Naive B cell (primary cell): ENCODE results near the gene LAMA5. TPM values are rescaled to one million over a fixed set of nuclear protein-coding genes. Genes with fewer than 3 reads are reported as not detected.
A peak's percentile ranks its signal among the peaks of the same experiment; 100 is the strongest.

Experiments
- ATAC-seq, 2 donors: fragments of 150-1000 bp; cut with Tn5 transposase; 2 replicates each; pipeline ENCODE4 v1.10.0; 2021; ENCODE audit warnings: low read depth in 2 of 2, mild to moderate bottlenecking in 2 of 2, moderate library complexity in 2 of 2
- DNase-seq: peaks from one replicate; pipeline ENCODE4 v3.0.0; 2022
- H3K27ac Mint-ChIP-seq, 6 donors: one replicate each; pipeline ENCODE4 v1.8.0; 2020 to 2022; ENCODE audit warnings: mild to moderate bottlenecking in 6 of 6, mixed read lengths in 6 of 6, moderate library complexity in 5 of 6, inconsistent platforms in 2 of 6
- H3K27me3 Mint-ChIP-seq, 3 donors: one replicate each; pipeline ENCODE4 v1.8.0; 2021 to 2022; ENCODE audit warnings: mixed read lengths in 3 of 3, mild to moderate bottlenecking in 1 of 3
- H3K36me3 Mint-ChIP-seq, 2 donors: one replicate each; pipeline ENCODE4 v1.8.0; 2020 to 2022; ENCODE audit warnings: mixed read lengths in 2 of 2, inconsistent platforms in 1 of 2, mild to moderate bottlenecking in 1 of 2
- H3K4me1 Mint-ChIP-seq, 3 donors: one replicate each; pipeline ENCODE4 v1.8.0; 2020 to 2022; ENCODE audit warnings: mixed read lengths in 3 of 3, inconsistent platforms in 1 of 3, mild to moderate bottlenecking in 1 of 3, moderate library complexity in 1 of 3
- H3K4me3 Mint-ChIP-seq, 8 donors: one replicate each; pipeline ENCODE4 v1.8.0; 2020 to 2022; ENCODE audit warnings: mild to moderate bottlenecking in 8 of 8, mixed read lengths in 8 of 8, moderate library complexity in 8 of 8, inconsistent platforms in 2 of 8
- H3K9me3 Mint-ChIP-seq, 7 donors: one replicate each; pipeline ENCODE4 v1.8.0; 2020 to 2022; ENCODE audit warnings: mixed read lengths in 7 of 7, mild to moderate bottlenecking in 5 of 7, inconsistent platforms in 2 of 7, moderate library complexity in 1 of 7
- polyA plus RNA-seq, 6 donors: library from polyadenylated mRNA; unstranded; fragments of 300-500 nt; fragmentation: Illumina TruSeq; gene quantifications; one replicate each; pipeline ENCODE4 v1.2.3, GENCODE V29; 2021; ENCODE audit warnings: low read depth in 6 of 6

Gene LAMA5
- polyA plus RNA-seq, 6 donors from 2014 or later, result 0.50 to 11.9 (median 6.1) TPM

DNA sequence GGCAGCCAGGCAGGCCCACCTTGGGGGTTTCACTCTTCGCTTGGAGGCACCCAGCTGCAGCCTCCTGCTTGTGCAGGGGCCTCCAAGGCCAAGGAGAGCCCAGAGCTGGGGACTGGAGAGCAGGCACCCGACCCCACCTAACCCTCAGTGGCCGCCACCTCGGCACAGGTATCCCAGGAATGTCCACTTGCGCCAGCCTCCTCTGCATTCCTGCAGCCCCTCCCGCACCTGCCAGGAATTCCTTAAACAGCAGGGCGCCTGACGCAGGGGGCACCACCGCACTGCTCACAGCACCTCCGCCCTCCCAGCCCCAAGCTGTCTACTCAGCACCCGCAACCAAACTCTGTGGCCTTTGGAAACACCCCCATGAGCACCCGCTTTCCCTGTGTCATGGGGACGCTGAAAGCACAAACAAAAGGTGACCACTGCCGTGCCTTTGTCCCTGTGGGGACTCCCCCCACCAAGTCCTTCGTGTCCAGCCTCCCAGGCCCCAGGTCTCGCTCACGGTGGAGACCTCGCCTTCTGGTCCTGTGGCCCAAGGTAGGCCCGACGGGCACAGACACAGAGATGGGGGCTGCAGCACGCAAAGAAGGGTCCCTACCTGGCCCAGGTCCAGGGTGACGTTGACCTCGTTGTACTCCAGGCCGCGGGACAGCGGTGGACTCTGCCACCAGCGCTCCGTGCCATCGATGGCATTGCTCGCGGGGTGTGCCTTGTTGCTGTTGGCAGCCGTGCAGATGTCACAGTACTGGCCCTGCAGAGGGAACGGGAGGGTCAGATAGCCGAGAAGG is 5.1 kb downstream of the LAMA5 start:
- no peak overlapping the region for H3K4me3 Mint-ChIP-seq
- no peaks in the 10 kb centered on the region for H3K9me3 Mint-ChIP-seq
- DNase-seq (no peak), ATAC-seq (no peak)
- H3K36me3 Mint-ChIP-seq, result no peaks in the 10 kb centered on the region
- H3K27ac Mint-ChIP-seq, result no peak overlapping the region
- H3K4me1 Mint-ChIP-seq, result peaks cover 11 to 38% (median 21%) of the 10 kb centered on the region in 3 donors
- no peaks in the 10 kb centered on the region for H3K27me3 Mint-ChIP-seq

GRCh38 chr20:62360854-62361798 is 6.0 kb downstream of the LAMA5 start:
- ATAC-seq, result no peak
- H3K27me3 Mint-ChIP-seq, result no peaks in the 10 kb centered on the region

GRCh38 chr20:62359491-62360121 is 7.5 kb downstream of the LAMA5 start:
- H3K36me3 Mint-ChIP-seq, result no peaks in the 10 kb centered on the region
- H3K4me3 Mint-ChIP-seq, result no peak overlapping the region
- H3K4me1 Mint-ChIP-seq, result peaks cover 4 to 29% (median 13%) of the 10 kb centered on the region in 3 donors
- no peak for DNase-seq
- no peak for ATAC-seq
- no peaks in the 10 kb centered on the region for H3K9me3 Mint-ChIP-seq
- H3K27me3 Mint-ChIP-seq, result no peaks in the 10 kb centered on the region
- H3K27ac Mint-ChIP-seq, result no peak overlapping the region

More at GRCh38 chr20:62360854-62361798, 6.0 kb downstream of the LAMA5 start:
- Mint-ChIP-seq H3K27ac (no peak overlapping the region), H3K4me3 (no peak overlapping the region), H3K36me3 (no peaks in the 10 kb centered on the region), H3K4me1 (peaks cover 10 to 42% (median 21%) of the 10 kb centered on the region in 3 donors), H3K9me3 (no peaks in the 10 kb centered on the region)
- DNase-seq, result no peak

GRCh38 chr20:62359043-62359490 is 8.0 kb downstream of the LAMA5 start:
- Mint-ChIP-seq H3K4me1 (peaks cover 4 to 28% (median 13%) of the 10 kb centered on the region in 3 donors), H3K9me3 (no peaks in the 10 kb centered on the region), H3K36me3 (no peaks in the 10 kb centered on the region), H3K27ac (no peak overlapping the region), H3K4me3 (no peak overlapping the region), H3K27me3 (no peaks in the 10 kb centered on the region)
- no peak for DNase-seq
- ATAC-seq, result no peak

DNA sequence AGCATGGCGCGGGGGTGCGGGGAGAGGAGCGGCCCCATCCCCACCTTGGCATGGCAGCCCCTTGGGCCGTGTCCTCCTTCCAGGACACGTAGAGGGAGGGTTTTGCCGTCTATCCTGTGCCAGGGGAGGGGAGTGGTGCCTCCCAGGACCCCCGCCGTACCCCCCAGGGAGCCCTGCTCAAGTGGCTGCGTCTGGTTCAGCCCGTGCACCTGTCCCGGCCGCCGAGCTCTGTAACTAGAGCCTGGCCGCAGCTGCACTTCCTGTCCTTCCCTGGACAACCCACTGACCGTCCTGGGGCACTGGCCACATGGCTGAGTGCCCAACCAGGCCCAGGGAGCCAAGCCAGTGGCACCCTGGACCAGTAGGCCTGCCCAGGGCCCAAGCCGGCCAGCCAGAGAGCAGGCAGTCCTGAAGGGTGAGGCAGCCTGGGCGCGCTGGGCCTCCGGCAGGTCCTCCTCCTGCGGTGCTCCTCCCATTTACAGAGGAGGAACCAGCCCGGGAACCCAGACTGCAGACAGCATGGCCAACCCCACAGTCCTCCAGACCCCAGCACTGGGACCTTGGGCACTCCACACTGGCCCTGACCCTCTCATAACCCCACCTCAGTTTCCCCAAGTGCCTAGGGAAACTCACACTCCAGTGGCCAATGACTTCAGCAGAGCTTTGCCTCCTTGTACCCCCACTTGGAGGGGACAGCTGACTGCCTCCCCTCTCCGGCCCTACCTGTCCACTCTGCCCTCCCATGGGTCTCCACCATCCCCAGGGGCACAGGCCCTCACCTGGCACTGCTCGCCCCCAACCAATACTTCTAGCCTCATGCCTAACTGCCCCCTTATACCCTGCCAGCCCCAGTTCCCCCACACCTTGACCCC is 8.7 kb downstream of the LAMA5 start:
- Mint-ChIP-seq H3K27ac (no peak overlapping the region), H3K36me3 (no peaks in the 10 kb centered on the region), H3K9me3 (no peaks in the 10 kb centered on the region), H3K4me1 (peaks cover 4 to 27% (median 11%) of the 10 kb centered on the region in 3 donors), H3K4me3 (no peak overlapping the region), H3K27me3 (no peaks in the 10 kb centered on the region)
- ATAC-seq (no peak), DNase-seq (no peak)

- ATAC-seq (no peak), DNase-seq (no peak)
- H3K4me1 Mint-ChIP-seq, result peaks cover 4 to 20% (median 9%) of the 10 kb centered on the region in 3 donors
- no peak overlapping the region for H3K4me3 Mint-ChIP-seq
- no peaks in the 10 kb centered on the region for H3K9me3 Mint-ChIP-seq
- H3K27me3 Mint-ChIP-seq, result no peaks in the 10 kb centered on the region
- no peaks in the 10 kb centered on the region for H3K36me3 Mint-ChIP-seq
- H3K27ac Mint-ChIP-seq, result peak overlapping the region in 1 of 6 donors; percentile 12
Observed at GRCh38 chr20:62357681-62358080, 9.4 kb downstream of the LAMA5 start.

DNA sequence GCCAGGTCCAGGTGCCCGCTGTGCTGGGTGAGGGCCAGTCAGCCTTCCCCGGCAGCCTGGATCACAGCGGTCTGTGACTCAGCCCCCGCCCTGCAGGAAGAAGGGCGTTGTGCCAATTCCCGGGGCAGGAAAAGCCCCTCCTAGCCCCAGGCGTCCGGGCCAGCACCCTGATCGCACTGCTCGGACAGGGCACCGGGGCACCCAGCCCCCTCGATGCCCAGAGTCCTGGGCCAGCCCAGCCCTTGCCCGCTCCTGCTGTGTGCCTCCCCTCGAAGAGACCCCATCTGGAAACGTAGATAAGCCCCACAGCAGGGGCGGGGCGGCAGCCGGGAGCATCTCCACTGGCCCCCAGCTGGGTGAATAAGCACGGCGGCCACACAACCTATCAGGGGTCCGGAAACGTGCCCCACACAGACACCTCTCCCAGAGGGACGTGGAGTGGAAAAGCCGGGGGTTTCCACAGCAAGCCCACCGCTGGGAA is 9.9 kb downstream of the LAMA5 start:
- H3K4me3 Mint-ChIP-seq, result no peak overlapping the region
- H3K27me3 Mint-ChIP-seq, result no peaks in the 10 kb centered on the region
- DNase-seq, result no peak
- no peaks in the 10 kb centered on the region for H3K9me3 Mint-ChIP-seq
- peak overlapping the region in 1 of 6 donors; percentile 12 for H3K27ac Mint-ChIP-seq
- H3K4me1 Mint-ChIP-seq, result peaks cover 4 to 16% (median 7%) of the 10 kb centered on the region in 3 donors
- H3K36me3 Mint-ChIP-seq, result no peaks in the 10 kb centered on the region
- no peak for ATAC-seq

- Mint-ChIP-seq H3K27ac (no peak overlapping the region), H3K36me3 (no peaks in the 10 kb centered on the region), H3K4me1 (peaks cover 4 to 16% (median 7%) of the 10 kb centered on the region in 3 donors), H3K4me3 (no peak overlapping the region), H3K9me3 (no peaks in the 10 kb centered on the region), H3K27me3 (no peaks in the 10 kb centered on the region)
- ATAC-seq, result no peak
- DNase-seq, result no peak
Observed at GRCh38 chr20:62356589-62357186, 10.4 kb downstream of the LAMA5 start.

GRCh38 chr20:62355878-62356588 is 11.1 kb downstream of the LAMA5 start:
- Mint-ChIP-seq H3K9me3 (no peaks in the 10 kb centered on the region), H3K4me3 (no peak overlapping the region), H3K27me3 (no peaks in the 10 kb centered on the region), H3K27ac (no peak overlapping the region), H3K36me3 (no peaks in the 10 kb centered on the region), H3K4me1 (peaks cover 4 to 16% (median 7%) of the 10 kb centered on the region in 3 donors)
- no peak for DNase-seq
- no peak for ATAC-seq

- DNase-seq (no peak), ATAC-seq (no peak)
- Mint-ChIP-seq H3K36me3 (no peaks in the 10 kb centered on the region), H3K4me3 (no peak overlapping the region), H3K9me3 (no peaks in the 10 kb centered on the region), H3K27me3 (no peaks in the 10 kb centered on the region), H3K4me1 (peaks cover 4 to 16% (median 7%) of the 10 kb centered on the region in 3 donors), H3K27ac (no peak overlapping the region)
Observed at GRCh38 chr20:62355516-62355877, 11.6 kb downstream of the LAMA5 start.

GRCh38 chr20:62354811-62355341 is 12.2 kb downstream of the LAMA5 start:
- no peak for ATAC-seq

More at GRCh38 chr20:62354811-62355341, 12.2 kb downstream of the LAMA5 start:
- Mint-ChIP-seq H3K4me1 (peaks cover 3 to 16% (median 4%) of the 10 kb centered on the region in 3 donors), H3K9me3 (no peaks in the 10 kb centered on the region), H3K27ac (no peak overlapping the region), H3K4me3 (no peak overlapping the region), H3K36me3 (no peaks in the 10 kb centered on the region), H3K27me3 (no peaks in the 10 kb centered on the region)
- DNase-seq, result no peak
